ENCODE data around the gene TSHZ2. TPM values are rescaled to one million over a fixed set of nuclear protein-coding genes. Genes with fewer than 3 reads are reported as not detected.
"Not testable (repeated sequence)": the region's sequence is repeated elsewhere in the genome, so short reads cannot be mapped to it uniquely, and the experiment has no call there.

Gene TSHZ2
- total RNA-seq, 1 donor from 2014 or later = 51.9 TPM

DNA sequence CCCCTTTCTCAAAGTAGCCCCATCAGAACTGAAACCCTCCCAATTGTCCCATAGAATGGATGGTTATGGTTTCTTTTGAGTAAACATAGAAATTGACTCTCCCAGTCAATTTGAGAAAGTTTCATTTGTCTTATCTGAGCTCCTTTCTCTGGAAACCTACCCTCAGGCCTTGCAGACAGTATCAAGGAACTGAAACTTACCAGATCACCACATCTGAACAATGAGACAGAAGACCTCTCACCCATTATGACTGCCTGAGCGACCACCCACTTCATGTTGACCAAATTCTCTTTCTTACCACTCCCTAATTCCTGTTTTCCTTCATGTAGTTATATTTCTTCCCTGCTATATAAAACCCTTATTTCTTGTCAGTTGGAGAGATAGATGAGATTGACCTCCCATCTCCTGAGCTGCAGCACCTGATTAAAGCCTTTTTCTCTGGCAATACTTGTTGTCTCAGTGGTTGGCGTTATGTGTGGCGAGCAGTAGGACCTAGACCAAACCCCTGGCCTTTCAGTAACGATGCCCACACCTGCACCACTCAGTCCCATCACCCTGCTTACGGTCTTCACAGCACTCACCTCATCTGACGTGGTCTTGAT is 482.6 kb downstream of the TSHZ2 start:
- intact Hi-C loops (cut with DNase I) = no loop called here
- H3K4me1 ChIP-seq = no peaks in the 10 kb centered on the region
- H3K27me3 ChIP-seq = no peaks in the 10 kb centered on the region
- H3K9me3 ChIP-seq = peaks cover 0 to 2% of the 10 kb centered on the region in 2 donors
- TF ChIP-seq, protein P1, sequence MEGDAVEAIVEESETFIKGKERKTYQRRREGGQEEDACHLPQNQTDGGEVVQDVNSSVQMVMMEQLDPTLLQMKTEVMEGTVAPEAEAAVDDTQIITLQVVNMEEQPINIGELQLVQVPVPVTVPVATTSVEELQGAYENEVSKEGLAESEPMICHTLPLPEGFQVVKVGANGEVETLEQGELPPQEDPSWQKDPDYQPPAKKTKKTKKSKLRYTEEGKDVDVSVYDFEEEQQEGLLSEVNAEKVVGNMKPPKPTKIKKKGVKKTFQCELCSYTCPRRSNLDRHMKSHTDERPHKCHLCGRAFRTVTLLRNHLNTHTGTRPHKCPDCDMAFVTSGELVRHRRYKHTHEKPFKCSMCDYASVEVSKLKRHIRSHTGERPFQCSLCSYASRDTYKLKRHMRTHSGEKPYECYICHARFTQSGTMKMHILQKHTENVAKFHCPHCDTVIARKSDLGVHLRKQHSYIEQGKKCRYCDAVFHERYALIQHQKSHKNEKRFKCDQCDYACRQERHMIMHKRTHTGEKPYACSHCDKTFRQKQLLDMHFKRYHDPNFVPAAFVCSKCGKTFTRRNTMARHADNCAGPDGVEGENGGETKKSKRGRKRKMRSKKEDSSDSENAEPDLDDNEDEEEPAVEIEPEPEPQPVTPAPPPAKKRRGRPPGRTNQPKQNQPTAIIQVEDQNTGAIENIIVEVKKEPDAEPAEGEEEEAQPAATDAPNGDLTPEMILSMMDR (IDR thresholded peaks at IDR 0.05) = no peak
- H3K36me3 ChIP-seq = no peaks in the 10 kb centered on the region
- H3K27ac ChIP-seq = no peak overlapping the region
- no peak for DNase-seq (ENCODE audit: low spot score in 2 of 2)
- no peak overlapping the region for H3K4me3 ChIP-seq

DNA sequence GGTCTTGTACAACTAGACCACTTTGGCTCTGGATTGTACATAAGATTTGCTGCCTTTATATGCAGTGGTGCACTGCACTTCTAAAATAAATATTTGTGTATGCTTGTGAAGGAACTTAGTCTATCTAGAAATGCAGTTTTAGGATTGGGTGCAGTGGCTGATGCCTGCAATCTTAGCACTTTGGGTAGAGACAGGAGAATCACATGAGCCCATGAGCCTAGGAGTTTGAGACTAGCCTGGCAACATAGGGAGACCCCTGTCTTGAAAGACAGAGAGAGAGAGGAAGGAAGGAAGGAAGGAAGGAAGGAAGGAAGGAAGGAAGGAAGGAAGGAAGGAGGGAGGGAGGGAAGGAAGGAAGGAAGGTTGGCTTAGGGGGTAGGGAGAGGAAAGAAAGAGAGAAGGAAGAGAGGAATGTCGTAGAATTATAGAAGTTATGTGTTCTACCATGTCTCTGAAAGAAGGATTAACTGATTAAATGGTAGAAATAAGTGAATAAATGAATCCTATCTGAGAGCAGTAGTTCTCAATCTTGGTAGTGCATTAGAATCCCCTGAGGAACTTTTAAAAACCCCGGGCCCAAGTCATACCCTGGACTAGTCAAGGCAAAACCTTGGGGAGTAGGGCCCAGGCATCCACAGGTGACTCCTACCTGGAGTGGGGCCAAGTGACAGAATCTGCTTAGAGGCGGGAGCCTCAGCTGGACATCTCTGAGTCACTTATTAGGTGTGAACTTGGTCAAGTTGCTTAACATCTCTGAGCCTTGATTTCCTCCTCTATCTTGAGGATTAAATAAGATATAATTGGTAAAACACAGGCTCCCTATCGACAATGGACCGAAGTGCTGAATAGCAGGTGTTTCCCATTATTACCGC is 491.2 kb downstream of the TSHZ2 start:
- H3K36me3 ChIP-seq = no peaks in the 10 kb centered on the region
- H3K9me3 ChIP-seq = no peaks in the 10 kb centered on the region
- TF ChIP-seq, protein P1 (IDR thresholded peaks at IDR 0.05) = no peak
- no peak for DNase-seq (ENCODE audit: low spot score in 2 of 2)
- H3K4me1 ChIP-seq = no peaks in the 10 kb centered on the region
- intact Hi-C loops (cut with DNase I) = no loop called here
- no peak overlapping the region for H3K4me3 ChIP-seq
- no peaks in the 10 kb centered on the region for H3K27me3 ChIP-seq
- no peak overlapping the region for H3K27ac ChIP-seq

DNA sequence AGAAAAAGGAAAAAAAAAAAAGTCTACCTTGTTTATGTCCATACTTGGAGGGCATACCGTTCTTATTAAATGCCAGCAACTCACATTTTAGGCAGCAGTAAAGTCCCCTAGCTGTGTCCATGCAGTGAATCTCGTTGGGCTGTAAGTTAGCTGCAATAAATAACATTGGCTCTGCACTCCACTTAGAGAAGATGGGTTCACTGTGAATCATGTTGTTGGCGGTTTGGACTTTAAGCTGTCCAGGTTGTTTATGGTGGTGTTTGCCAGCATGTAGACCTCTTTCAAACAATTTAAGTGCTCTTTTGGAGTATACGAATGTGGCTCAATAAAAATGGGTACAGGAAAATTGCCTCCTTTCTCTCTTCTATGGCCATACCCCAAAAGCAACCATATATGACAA is 494.1 kb downstream of the TSHZ2 start:
- TF ChIP-seq, protein P1 (IDR thresholded peaks at IDR 0.05) = no peak
- intact Hi-C loops (cut with DNase I) = no loop called here
- H3K27me3 ChIP-seq = no peaks in the 10 kb centered on the region

DNA sequence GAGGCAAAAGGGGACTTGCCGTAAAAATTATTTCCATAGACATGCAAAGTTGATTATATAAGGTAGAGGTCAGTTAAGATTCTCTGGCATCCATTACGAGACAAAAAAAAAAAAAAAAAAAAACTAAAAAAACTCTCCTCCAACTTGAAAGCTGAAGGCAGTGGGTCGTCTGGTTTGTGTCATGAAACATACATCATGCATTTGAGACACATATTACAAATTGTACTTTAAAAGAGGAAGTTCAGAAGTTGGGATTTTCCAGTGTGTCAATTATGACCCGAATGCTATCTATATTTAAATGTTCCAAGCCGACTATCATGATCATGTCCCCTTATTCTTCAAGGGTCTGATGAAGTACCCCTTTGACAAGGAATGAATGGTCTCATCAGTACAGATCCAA is 496.4 kb downstream of the TSHZ2 start:
- H3K4me1 ChIP-seq = no peaks in the 10 kb centered on the region
- intact Hi-C loops (cut with DNase I) = no loop called here
- H3K27me3 ChIP-seq = no peaks in the 10 kb centered on the region
- no peak overlapping the region for H3K4me3 ChIP-seq
- H3K36me3 ChIP-seq = no peaks in the 10 kb centered on the region
- DNase-seq (ENCODE audit: low spot score in 2 of 2) = no peak
- H3K9me3 ChIP-seq = no peaks in the 10 kb centered on the region
- TF ChIP-seq, protein P1 (IDR thresholded peaks at IDR 0.05) = no peak
- H3K27ac ChIP-seq = no peak overlapping the region

More for the DNA sequence above, 494.1 kb downstream of the TSHZ2 start:
- no peak for DNase-seq (ENCODE audit: low spot score in 2 of 2)
- Histone ChIP-seq H3K36me3 (no peaks in the 10 kb centered on the region), H3K4me3 (no peak overlapping the region), H3K4me1 (no peaks in the 10 kb centered on the region), H3K27ac (no peak overlapping the region), H3K9me3 (no peaks in the 10 kb centered on the region)

DNA sequence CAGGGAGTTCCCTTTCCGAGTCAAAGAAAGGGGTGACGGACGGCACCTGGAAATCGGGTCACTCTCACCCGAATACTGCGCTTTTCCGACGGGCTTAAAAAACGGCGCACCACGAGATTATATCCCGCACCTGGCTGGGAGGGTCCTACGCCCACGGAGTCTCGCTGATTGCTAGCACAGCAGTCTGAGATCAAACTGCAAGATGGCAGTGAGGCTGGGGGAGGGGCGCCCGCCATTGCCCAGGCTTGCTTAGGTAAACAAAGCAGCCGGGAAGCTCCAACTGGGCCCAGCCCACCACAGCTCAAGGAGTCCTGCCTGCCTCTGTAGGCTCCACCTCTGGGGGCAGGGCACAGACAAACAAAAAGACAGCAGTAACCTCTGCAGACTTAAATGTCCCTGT is 500.7 kb downstream of the TSHZ2 start:
- DNase-seq (ENCODE audit: low spot score in 2 of 2); H3K27me3 ChIP-seq; H3K36me3 ChIP-seq; H3K4me3 ChIP-seq; H3K27ac ChIP-seq; H3K4me1 ChIP-seq; intact Hi-C loops (cut with DNase I); H3K9me3 ChIP-seq: not testable (repeated sequence)

DNA sequence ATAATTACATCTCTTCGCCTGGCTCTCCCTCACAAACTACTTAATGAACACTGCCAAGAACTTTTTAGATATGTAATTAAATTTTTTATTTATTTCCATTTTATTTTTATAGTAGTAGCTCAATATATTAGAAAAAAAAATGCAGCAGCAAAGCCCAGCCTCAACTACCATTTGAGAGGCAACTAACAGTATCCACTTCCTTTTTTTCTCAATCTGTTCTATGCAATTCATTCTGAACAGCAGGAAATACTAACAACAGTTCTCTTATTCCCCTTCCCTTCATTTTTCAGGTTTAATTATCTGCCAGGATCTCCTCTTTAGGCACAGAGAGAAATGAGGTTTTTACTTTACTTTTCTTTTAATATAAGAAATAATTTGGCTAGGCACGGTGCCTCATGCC is 508.8 kb downstream of the TSHZ2 start:
- DNase-seq (ENCODE audit: low spot score in 2 of 2) = no peak
- Histone ChIP-seq H3K9me3 (no peaks in the 10 kb centered on the region), H3K36me3 (no peaks in the 10 kb centered on the region), H3K27me3 (no peaks in the 10 kb centered on the region), H3K27ac (no peak overlapping the region), H3K4me1 (no peaks in the 10 kb centered on the region), H3K4me3 (no peak overlapping the region)
- intact Hi-C loops (cut with DNase I) = no loop called here
- TF ChIP-seq, protein P1 (IDR thresholded peaks at IDR 0.05) = no peak

Data from ascending aorta (tissue), 2 donors.